AG20443 (cell line): ENCODE measurements around the gene AURKB.
A peak's percentile ranks its signal among the peaks of the same experiment; 100 is the strongest.
"Not testable (repeated sequence)": the region's sequence is repeated elsewhere in the genome, so short reads cannot be mapped to it uniquely, and the experiment has no call there.

ENCODE experiments used
- DNase-seq: peaks from one replicate; pipeline ENCODE4 v3.0.0; 2012; ENCODE audit warnings: low spot score, mixed read lengths

The AURKB gene

GRCh38 chr17:8209907-8210760, at the start of gene AURKB:
Gene AURKB, minus strand, starts transcription at chr17:8210575. Its CDS starts 351 bp downstream, at chr17:8210224.
- DNase-seq: peak; percentile 97

- DNase-seq: no peak
Measured at GRCh38 chr17:8257801-8258200, 47.4 kb upstream of the AURKB start.

GRCh38 chr17:8256691-8257090, 46.3 kb upstream of the AURKB start:
- no peak for DNase-seq

GRCh38 chr17:8256291-8256690, 45.9 kb upstream of the AURKB start:
- no peak for DNase-seq

GRCh38 chr17:8255499-8255898, 45.1 kb upstream of the AURKB start:
- DNase-seq: no peak

GRCh38 chr17:8254881-8255280, 44.5 kb upstream of the AURKB start:
- no peak for DNase-seq

- DNase-seq: no peak
Measured at GRCh38 chr17:8253801-8254200, 43.4 kb upstream of the AURKB start.

GRCh38 chr17:8251411-8251810, 41.0 kb upstream of the AURKB start:
- DNase-seq: not testable (repeated sequence)

- no peak for DNase-seq
Measured at GRCh38 chr17:8249621-8250500, 39.5 kb upstream of the AURKB start.

- DNase-seq: peak; percentile 97
Measured at GRCh38 chr17:8248751-8249607, 38.6 kb upstream of the AURKB start, which contains the start of gene PFAS. Gene PFAS, plus strand, starts transcription at chr17:8249289. Its CDS starts 4,649 bp downstream, at chr17:8253938.

GRCh38 chr17:8244768-8245167, 34.4 kb upstream of the AURKB start:
- no peak for DNase-seq

GRCh38 chr17:8243827-8244226, 33.5 kb upstream of the AURKB start:
- DNase-seq: no peak

GRCh38 chr17:8237886-8238285, 27.5 kb upstream of the AURKB start:
- no peak for DNase-seq

GRCh38 chr17:8237175-8237574, 26.8 kb upstream of the AURKB start:
- DNase-seq: no peak

GRCh38 chr17:8235676-8236075, 25.3 kb upstream of the AURKB start:
- no peak for DNase-seq

- DNase-seq: no peak
Measured at GRCh38 chr17:8234361-8235270, 24.2 kb upstream of the AURKB start.

- no peak for DNase-seq
Measured at GRCh38 chr17:8231701-8232100, 21.3 kb upstream of the AURKB start.

GRCh38 chr17:8227238-8227581, 16.8 kb upstream of the AURKB start:
- no peak for DNase-seq

GRCh38 chr17:8226536-8227237, 16.3 kb upstream of the AURKB start:
- DNase-seq: peak; percentile 79

- DNase-seq: peak; percentile 47
Measured at GRCh38 chr17:8225813-8226535, 15.6 kb upstream of the AURKB start.
